A549 treated with CORT108297 at 1 μM for 4 hours (cell line): ENCODE measurements around the gene ZNF735. TPM values are rescaled to one million over a fixed set of nuclear protein-coding genes. Genes with fewer than 3 reads are reported as not detected.

Experiments
- total RNA-seq: library from RNA; stranded (reverse); fragments of 200-300 nt; extraction: Qiagen RNA extraction; gene quantifications from 5 replicates; pipeline ENCODE4 v1.2.3, GENCODE V29; 2022

ZNF735 gene
- not detected in 5 replicates for total RNA-seq

GRCh38 chr7:64206903-64207302 lies at the start of gene ZNF735:
ZNF735 (plus strand) TSS chr7:64207203; CDS start chr7:64207203, 0 bp downstream.

GRCh38 chr7:64228174-64228573 lies 21.2 kb downstream of the ZNF735 start, which contains the start of gene ZNF679:
ZNF679 (plus strand) TSS chr7:64228474; CDS start chr7:64249118, 20,644 bp downstream.

Other genes starting within 250 kb of the ZNF735 start
- gene ZNF722, start 208.4 kb upstream of the ZNF735 start, total RNA-seq: not detected in 5 replicates
- gene ZNF727, start 161.8 kb upstream of the ZNF735 start, total RNA-seq: not detected in 5 replicates
- not detected in 5 replicates for gene ZNF679, start 21.3 kb downstream of the ZNF735 start, total RNA-seq
- 0.06 TPM in 1 of 5 replicates, not detected in the others for gene ZNF736, start 106.8 kb downstream of the ZNF735 start, total RNA-seq